Esophagus muscularis mucosa (tissue), 4 donors: ENCODE results near the gene TCF23.

ENCODE experiments used
- CTCF ChIP-seq, 3 experiments: fragments of 200-600 bp in 2 of 3; fragments of 450-650 bp in 1 of 3; sonication (generic) in 2 of 3; IDR thresholded peaks; one replicate each; pipeline ENCODE4 v1.5.1; 2017 to 2019; ENCODE audit warnings: antibody characterized with exemption in 3 of 3, mild to moderate bottlenecking in 2 of 3, moderate library complexity in 1 of 3
- EP300 ChIP-seq: sonication (generic); formaldehyde crosslinking; IDR thresholded peaks from one replicate; pipeline ENCODE4 v1.6.1; 2017; ENCODE audit warnings: antibody characterized with exemption
- POLR2A ChIP-seq: fragments of 450-650 bp; IDR thresholded peaks from one replicate; pipeline ENCODE4 v1.6.1; 2017; ENCODE audit warnings: antibody characterized with exemption, moderate library complexity, mild to moderate bottlenecking, low read depth
- POLR2AphosphoS5 ChIP-seq, 2 donors: sonication (generic); formaldehyde crosslinking; IDR thresholded peaks; one replicate each; pipeline ENCODE4 v1.6.1; 2017; ENCODE audit warnings: antibody characterized with exemption in 2 of 2

DNA sequence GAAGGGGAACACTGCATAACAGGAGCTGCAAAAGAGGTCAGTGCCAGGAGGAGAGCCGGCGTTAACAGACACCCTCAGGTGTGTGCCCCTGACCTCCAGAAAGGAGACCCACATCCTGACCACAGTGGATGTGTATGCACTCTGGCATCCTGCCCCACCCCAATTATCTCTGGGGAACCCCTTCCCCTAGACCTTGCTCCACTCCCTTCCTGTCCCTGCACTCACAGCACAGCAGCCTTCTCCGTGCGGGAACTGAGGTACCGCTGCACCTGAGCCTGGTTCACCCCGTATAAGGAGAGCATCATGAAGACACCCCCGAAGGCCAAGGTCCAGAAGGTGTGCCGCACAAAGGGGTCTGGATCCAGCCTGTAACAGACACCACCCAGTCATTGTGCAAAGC, 55.8 kb downstream of the TCF23 start:
- no peak for TF ChIP-seq CTCF (IDR thresholded peaks at IDR 0.05)
- no peak for TF ChIP-seq POLR2A
- TF ChIP-seq EP300, result no peak
- TF ChIP-seq POLR2AphosphoS5 (IDR thresholded peaks at IDR 0.05), result no peak
